Amygdala (tissue), 56 donors: ENCODE results near the gene BAG3.
"Not testable (repeated sequence)": the region's sequence is repeated elsewhere in the genome, so short reads cannot be mapped to it uniquely, and the experiment has no call there.

Experiments used
- DNase-seq, 56 donors: peaks; one replicate each; lab custom pipeline; 2025; lab: John Stamatoyannopoulos, UW

BAG3 gene

GRCh38 chr10:119650692-119651513 is at the start of gene BAG3:
BAG3 (plus strand) TSS chr10:119651380; CDS start chr10:119651676, 296 bp downstream.
- DNase-seq = peak in 55 of 56 donors; percentile 27 to 97 (median 75)

GRCh38 chr10:119602241-119603095 is 48.7 kb upstream of the BAG3 start:
- peak in 1 of 56 donors; percentile 4 for DNase-seq

- DNase-seq = no peak
Observed at GRCh38 chr10:119604468-119604867, 46.7 kb upstream of the BAG3 start.

- DNase-seq = peak in 31 of 56 donors; percentile 2 to 64 (median 21)
Observed at GRCh38 chr10:119608316-119609155, 42.6 kb upstream of the BAG3 start.

GRCh38 chr10:119609516-119609915 is 41.7 kb upstream of the BAG3 start:
- no peak for DNase-seq

- DNase-seq = no peak
Observed at GRCh38 chr10:119611433-119611832, 39.7 kb upstream of the BAG3 start.

- DNase-seq = no peak
Observed at GRCh38 chr10:119613741-119614140, 37.4 kb upstream of the BAG3 start.

- no peak for DNase-seq
Observed at GRCh38 chr10:119614686-119615085, 36.5 kb upstream of the BAG3 start.

GRCh38 chr10:119616882-119617570 is 34.2 kb upstream of the BAG3 start:
- no peak for DNase-seq

GRCh38 chr10:119619215-119619614 is 32.0 kb upstream of the BAG3 start:
- no peak for DNase-seq

GRCh38 chr10:119619811-119620210 is 31.4 kb upstream of the BAG3 start:
- DNase-seq = not testable (repeated sequence)

- peak in 3 of 56 donors; percentile 6 to 19 (median 8) for DNase-seq
Observed at GRCh38 chr10:119620241-119621077, 30.7 kb upstream of the BAG3 start.

- DNase-seq = no peak
Observed at GRCh38 chr10:119621078-119621384, 30.1 kb upstream of the BAG3 start.

- DNase-seq = no peak
Observed at GRCh38 chr10:119625570-119626280, 25.5 kb upstream of the BAG3 start.

- no peak for DNase-seq
Observed at GRCh38 chr10:119630300-119630699, 20.9 kb upstream of the BAG3 start.

GRCh38 chr10:119633538-119634218 is 17.5 kb upstream of the BAG3 start:
- no peak for DNase-seq

- DNase-seq = peak in 14 of 56 donors; percentile 3 to 48 (median 21)
Observed at GRCh38 chr10:119634219-119634544, 17.0 kb upstream of the BAG3 start.

GRCh38 chr10:119637631-119638030 is 13.5 kb upstream of the BAG3 start:
- no peak for DNase-seq
